ENCODE measurements around the gene NUP205. TPM values are rescaled to one million over a fixed set of nuclear protein-coding genes. Genes with fewer than 3 reads are reported as not detected.

NUP205 gene, protein sequence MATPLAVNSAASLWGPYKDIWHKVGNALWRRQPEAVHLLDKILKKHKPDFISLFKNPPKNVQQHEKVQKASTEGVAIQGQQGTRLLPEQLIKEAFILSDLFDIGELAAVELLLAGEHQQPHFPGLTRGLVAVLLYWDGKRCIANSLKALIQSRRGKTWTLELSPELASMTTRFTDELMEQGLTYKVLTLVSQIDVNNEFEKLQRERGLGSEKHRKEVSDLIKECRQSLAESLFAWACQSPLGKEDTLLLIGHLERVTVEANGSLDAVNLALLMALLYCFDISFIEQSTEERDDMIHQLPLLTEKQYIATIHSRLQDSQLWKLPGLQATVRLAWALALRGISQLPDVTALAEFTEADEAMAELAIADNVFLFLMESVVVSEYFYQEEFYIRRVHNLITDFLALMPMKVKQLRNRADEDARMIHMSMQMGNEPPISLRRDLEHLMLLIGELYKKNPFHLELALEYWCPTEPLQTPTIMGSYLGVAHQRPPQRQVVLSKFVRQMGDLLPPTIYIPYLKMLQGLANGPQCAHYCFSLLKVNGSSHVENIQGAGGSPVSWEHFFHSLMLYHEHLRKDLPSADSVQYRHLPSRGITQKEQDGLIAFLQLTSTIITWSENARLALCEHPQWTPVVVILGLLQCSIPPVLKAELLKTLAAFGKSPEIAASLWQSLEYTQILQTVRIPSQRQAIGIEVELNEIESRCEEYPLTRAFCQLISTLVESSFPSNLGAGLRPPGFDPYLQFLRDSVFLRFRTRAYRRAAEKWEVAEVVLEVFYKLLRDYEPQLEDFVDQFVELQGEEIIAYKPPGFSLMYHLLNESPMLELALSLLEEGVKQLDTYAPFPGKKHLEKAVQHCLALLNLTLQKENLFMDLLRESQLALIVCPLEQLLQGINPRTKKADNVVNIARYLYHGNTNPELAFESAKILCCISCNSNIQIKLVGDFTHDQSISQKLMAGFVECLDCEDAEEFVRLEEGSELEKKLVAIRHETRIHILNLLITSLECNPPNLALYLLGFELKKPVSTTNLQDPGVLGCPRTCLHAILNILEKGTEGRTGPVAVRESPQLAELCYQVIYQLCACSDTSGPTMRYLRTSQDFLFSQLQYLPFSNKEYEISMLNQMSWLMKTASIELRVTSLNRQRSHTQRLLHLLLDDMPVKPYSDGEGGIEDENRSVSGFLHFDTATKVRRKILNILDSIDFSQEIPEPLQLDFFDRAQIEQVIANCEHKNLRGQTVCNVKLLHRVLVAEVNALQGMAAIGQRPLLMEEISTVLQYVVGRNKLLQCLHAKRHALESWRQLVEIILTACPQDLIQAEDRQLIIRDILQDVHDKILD (N-terminal part only)
- total RNA-seq: 38.8 and 61.8 TPM in 2 replicates

DNA sequence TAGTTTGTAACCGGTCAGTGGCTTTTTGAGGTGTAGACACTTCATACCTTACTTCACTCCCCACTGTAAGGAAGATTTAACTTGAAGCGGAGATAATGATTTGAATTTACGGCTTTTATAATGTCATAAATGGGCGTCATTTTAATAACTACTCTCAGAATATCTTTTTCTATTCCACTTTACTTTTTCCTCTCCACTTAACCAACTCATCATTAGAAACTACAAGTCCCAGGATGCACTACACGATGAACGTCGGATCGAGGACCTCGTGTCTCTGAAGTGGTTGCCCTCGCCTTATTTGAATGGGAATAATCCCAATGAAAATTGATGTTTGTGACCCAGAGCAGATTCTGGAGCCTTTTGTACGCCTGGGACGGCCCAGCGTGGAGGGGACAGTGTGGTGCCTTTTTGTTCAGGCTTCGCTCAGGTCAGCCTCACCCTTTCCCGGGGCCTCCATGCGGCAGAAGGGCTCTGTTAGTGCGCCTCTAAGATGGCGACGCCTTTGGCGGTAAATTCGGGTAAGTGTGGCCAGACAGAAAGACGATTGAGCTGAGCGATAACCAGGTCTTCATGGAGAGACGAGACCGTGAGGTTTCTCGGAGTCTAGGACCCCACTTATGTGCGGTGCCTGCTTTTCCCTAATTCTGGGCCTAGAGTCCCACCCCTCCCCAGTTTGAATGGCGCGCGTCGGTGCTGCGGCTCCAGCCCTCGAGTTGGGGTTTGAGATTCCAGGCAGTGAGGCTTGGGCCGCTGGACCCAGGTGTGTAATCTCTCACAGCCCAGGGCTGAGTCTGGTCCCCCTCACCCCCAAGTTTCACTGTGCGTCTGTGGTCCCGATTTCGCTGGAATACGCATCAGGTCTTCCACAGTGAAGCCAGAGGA, at the start of gene NUP205:
NUP205 (plus strand) TSS at position 463 of the 882 bp plus-strand sequence; CDS start at position 491, 28 bp downstream.
- DNase-seq (ENCODE audit: low read depth): peak; percentile 83

DNA sequence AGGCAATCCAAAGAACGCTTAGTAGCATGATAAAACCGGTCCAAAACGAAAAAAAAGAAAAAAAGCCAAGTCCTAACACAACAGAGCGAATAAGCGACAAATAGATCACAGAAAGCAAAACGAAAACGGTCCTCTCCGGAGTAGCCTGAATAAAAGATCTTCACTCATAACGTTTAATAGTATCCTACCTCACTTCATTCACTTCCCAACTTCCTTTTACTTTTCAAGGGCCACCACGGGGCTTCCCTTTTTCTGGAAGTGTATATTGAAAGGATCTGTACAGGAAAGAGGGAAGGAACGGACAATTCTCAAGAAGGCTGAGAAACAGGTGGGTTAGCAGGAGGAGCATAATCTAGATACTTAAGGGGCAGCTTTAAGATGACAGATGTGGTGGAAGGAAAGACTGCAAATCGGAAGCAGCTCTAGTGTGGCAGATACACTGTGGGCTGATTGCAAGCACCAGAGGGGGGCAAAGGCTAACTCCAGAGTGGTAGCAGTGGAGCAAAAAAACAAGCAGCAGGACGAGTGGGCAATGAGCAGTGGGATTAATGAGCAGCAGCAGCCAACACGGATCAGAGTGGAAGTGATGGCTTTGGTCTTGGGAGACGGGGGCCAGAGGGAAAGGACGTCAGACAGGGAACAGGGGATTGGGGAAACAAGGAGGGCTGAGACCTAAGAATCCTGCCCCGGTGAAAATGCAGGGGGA, 48.7 kb upstream of the NUP205 start:
- DNase-seq (ENCODE audit: low read depth): peak; percentile 40

DNA sequence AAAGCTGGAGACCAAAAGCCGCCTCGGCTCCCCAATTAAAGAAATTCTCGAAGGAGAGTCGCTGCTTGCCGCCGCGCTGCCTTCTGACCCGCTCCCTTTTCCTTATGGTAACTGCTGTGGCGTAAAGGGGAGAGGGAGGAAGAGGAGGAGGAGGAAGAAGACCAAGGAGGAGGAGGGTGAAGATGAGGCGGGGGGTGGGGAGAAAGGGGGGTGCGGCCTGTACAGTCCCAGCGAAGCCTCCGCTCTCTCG, 48.2 kb upstream of the NUP205 start:
- no peak for DNase-seq (ENCODE audit: low read depth)

DNA sequence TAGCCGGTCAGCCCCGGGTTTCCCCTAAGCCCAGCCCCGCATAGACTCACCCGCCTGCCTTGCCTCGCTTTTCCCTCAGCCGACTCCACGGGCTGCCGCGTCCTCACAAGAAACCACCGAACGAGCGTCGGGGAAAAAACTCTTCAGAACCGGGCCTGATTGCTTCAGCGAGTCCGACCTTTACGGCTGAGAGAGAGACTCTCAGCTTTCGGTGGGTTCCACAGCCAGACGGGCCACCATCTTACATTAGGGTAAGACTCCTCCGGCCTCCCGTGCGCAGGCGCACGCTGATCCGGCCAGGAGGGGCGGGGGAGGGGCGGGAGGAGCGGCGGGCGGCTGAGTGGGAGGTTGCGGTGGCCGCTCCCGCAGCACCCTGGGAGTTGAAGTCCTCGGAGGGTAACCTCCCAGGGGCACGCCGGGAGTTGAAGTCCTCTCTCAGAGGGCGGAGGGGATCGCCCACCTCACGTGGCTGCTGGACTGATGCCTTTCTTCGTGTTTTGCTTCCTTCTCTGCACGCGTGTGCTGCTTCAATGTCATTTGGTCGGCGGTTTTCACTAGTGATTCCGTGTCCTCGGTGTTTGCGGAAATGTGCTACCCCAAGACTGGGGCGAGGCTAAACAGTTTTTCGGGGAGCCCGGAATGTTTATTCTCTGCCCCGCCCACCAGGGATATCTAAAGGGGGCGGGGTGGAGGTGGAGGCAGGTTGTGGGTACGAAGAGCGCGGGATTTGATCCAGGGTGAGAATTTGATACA, 47.7 kb upstream of the NUP205 start, which contains the start of gene CNOT4:
CNOT4 (minus strand) TSS at position 264 of the 753 bp plus-strand sequence. CDS start 71,771 bp downstream, outside the sequence.
- DNase-seq (ENCODE audit: low read depth): peak; percentile 88

DNA sequence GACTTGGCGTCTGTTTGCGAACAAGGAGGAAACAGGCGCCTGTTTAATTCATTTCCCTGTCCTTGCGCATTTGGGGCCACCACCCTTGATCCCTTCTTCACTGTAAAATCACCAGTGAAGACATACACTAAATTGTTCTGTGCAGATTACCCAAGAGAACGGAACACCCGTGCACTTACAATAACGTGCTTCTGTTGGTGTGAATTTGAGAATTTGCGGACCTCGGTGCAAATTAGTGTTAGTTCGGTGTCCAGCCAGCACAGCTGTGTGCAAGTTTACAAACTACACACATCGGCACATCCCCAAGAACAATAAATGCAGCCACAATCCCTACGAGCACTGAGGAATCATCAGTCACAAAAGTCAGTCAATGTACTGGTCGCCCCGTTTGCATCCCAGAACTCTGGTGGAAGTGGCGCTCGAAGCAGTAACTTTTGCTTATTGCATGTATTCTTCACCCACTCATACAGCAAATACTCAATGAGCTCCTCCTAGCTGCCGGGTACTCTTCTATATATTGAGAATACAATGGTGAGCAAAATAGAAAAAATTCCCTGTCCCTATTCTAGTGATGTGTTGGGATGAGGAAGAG, 47.0 kb upstream of the NUP205 start:
- peak; percentile 22 for DNase-seq (ENCODE audit: low read depth)

DNA sequence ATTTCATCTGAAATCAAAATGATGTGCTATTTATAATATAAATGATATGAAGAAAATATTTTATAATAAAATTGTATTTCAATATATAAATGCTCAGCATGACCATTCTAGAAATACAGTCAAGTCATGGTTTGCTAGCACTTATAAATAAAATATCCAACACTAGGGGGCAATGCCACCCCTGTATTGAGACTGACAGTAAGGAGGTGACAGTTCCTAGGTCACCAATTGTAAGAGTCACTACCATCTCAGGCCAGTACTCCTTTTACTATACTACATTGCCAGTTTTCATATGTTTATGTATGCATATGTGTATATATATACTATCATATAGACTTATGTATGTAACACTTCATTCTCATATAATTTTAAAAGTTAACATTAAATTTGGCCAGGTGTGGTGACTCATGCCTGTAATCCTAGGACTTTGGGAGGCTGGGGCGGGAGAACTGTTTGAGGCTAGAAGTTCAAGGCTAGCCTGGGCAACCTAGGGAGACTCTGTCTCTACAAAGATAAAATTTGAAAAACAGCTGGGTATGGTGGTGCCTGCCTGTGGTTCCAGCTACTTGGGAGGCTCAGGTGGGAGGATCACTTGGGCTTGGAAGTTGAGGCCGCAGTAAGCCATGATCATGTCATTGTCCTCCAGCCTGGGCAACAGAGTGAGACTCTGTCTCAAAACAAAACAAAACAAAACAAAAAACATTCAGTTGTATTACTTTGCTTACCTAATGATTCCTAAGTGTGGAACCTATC, 45.4 kb upstream of the NUP205 start:
- peak; percentile 75 for DNase-seq (ENCODE audit: low read depth)

DNA sequence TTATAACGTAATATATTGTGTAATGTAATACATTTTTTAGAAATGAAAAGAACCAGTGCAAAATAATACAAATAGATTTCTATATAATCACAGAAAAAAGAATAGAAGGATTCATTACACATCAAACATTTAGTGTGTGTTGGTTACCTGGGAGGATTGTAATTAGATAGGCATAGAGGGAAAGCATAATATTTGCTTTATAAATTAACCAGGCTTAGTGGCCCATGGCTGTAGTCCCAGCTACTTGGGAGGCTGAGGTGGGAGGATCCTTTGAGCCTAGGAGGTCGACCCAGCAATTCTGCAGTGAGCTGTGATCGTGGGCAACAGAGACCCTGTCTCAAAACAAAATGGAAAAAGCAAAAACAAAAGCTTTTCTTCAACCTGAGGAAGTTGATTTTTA, 42.9 kb upstream of the NUP205 start:
- DNase-seq (ENCODE audit: low read depth): no peak

DNA sequence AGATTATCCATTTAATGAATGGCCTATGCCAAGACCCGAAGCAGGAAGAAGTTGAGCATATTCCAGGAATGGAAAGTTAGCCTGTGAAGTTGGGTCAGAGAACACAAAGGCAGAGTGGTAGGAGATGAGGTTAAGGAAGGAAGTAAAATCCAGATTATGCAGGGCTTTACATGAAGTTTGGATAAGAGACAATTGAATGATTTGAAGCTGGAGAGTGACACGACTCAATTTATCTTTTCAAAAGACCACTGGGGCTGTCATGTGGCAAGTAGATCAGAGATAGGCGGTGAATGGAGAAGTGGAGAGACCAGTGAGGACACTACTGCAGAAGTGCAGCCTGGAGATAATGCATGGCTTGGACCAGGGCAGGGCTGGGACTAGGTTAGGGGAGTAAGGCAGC, 40.7 kb upstream of the NUP205 start:
- no peak for DNase-seq (ENCODE audit: low read depth)

DNA sequence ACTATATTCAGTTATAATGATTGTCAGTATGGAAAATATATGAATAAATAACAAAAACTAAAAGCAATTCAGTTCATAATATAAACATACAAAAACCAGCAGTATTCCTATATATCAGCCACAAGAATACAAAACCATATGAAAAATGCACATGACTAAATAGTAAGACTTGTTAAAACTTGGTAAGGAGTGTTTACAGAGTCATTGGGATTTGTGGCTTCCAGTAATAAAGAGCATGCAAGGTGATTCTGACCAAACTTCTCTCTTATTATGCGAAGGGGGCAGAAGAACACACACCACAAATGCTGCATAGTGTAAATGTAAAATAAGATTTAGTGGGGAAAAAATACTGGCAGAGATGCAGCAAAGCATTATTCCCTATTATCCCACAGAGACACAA, 39.0 kb upstream of the NUP205 start:
- no peak for DNase-seq (ENCODE audit: low read depth)

DNA sequence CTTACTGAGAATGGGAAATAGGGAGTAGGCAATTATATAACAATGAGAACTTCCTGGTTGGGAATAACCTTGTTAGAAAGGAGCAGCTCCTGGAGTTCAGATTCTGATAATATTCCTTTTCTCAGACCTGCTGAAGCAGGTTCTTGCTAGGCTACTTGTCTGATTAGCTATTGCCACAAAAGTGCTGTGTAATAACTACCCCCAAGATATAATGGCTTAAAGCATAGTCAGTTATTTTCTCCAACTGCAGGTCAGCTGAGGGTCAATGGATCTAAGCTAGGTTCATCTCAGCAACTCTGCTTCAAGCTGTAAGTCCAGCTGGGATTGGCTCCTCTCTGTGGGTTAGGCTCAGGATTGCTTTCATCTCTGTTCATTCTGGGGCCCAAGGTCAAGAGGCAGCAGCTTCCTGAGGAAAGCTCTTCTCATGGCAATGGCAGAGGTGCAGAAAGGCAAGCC, 38.5 kb upstream of the NUP205 start:
- peak; percentile 17 for DNase-seq (ENCODE audit: low read depth)

DNA sequence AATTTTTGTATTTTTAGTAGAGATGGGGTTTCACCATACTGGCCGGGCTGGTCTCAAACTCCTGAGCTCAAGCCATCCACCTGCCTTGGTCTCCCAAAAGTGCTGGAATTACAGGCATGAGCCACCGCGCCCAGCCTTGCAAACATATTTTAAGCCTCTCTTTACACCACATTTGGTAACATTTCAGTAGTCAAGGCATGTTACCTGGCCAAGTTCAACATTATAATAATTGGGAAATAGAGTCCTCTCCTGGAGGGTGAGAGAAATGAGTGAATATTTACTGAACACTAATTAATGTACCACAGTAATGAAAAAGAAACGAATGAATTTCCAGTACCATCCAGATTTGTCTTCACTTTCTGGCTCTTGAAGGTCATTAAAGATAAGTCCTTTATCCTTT, 37.8 kb upstream of the NUP205 start:
- no peak for DNase-seq (ENCODE audit: low read depth)

DNA sequence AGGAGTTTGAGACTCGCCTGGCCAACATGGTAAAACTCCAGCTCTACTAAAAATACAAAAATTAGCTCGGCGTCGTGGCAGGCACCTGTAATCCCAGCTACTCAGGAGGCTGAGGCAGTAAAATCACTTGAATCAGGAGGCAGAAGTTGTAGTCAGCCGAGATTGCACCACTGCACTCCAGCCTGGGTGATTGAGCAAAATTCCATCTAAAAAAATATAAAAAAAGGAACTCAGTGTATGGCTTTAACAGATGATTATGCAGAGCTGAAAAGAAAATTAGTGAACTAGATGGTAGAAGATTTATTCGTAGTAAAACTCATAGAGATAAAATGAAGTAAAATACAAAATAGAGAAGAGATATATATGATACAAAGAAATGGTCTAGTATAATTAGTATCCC, 35.2 kb upstream of the NUP205 start:
- no peak for DNase-seq (ENCODE audit: low read depth)

DNA sequence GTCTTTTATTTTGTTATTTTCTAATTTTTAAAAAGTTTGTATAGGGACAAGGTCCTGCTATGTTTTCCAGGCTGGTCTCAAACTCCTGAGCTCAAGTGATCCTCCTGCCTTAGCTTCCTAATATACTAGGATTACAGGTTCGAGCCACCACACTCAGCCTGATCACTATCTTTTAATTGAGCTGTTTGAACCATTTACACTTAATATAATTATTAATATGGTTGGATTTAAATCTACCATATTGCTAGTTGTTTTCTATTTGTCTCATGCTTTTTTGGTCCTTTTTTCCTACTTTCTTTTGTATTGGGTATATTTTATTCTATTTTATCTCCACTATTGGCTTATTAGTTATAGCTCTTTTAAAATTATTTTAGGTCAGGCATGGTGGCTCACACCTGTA, 34.6 kb upstream of the NUP205 start:
- no peak for DNase-seq (ENCODE audit: low read depth)

DNA sequence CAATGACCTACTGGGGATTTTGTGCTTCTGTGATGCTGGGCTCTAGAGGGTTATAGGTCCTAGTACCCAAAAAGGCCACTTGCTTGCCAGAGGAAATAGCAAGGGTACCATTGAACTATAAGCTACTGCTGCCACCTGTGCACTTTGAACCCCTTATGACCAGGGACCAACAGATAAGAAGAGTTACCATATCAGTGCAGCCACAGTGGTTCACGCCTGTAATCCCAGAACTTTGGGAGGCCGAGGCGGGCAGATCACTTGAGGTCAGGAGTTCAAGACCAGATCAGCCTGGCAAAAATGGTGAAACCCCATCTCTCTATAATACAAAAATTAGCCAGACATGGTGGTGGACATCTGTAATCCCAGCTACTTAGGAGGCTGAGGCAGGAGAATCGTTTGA, 32.3 kb upstream of the NUP205 start:
- DNase-seq (ENCODE audit: low read depth): no peak

DNA sequence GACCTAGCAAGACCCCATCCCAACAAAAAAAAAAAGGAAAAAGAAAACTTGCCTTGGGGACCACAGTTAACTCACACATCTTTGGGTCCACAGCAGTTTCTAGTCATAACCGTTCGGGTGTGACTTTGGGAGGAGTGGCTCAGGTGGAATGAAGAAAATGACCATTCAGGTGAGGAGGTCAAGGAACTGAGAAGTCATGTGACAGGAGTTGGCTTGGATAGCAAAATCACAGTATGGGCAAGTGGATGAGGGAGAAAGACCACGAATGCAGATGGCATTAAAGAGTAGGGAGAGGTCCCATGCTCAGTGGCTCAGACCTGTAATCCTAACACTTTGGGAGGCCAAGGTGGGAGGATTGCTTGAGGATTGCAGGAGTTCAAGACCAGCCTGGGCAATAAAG, 30.7 kb upstream of the NUP205 start:
- DNase-seq (ENCODE audit: low read depth): no peak

DNA sequence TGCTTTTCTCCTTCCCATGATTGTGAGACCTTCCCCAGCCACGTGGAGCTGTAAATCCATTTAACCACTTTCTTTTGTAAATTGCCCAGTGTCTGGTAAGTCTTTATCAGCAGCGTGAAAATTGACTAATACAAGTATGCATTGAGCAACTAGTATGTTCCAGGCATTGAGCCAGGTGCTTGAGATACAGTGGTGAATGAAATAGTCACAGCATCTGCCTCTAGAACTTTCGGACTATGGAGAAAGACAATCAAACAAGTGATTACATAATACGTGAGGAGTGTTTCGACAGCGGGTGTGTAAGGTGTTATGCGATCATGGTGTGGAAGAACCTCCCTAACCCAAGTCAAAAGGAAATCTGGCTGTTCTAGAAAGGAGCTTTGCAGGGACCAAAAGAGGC, 21.6 kb upstream of the NUP205 start:
- DNase-seq (ENCODE audit: low read depth): no peak

DNA sequence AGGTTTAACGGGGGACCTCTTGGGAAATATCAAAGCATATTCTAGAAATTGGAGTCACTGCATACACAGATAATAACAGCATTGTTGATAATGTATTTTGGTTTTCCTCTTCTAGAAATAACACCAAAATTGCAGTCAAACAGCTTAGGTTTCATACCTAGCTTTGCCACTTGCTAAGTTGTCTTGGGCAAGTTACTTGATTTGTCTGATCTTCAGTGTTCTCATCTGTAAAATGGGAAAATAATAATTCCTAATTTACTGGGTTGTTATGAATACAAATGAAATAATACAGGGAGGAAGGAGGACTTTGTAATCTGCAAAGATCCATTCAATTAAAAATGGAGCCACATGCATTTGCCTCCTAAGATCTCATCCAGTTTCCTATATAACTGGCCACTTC, 20.3 kb upstream of the NUP205 start:
- DNase-seq (ENCODE audit: low read depth): no peak

DNA sequence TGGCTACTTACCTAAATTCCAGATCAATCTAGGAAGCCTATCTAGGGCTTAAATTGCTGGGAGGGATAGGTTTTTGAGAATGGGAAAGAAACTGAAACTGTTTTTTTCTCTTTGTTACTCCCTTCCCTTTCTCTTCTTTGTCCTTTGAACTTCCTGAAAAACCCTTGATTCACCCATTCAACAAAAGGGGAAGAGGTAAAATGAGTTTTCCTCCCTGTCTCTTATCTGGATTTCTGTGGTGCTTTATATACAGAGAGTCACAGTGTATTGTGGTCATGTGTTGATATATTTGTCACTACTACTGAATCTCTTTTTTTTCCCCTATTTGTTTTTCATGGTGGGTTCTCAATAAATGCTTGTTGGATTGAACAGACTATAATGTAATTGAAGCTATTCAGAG, 19.8 kb upstream of the NUP205 start:
- no peak for DNase-seq (ENCODE audit: low read depth)

DNA sequence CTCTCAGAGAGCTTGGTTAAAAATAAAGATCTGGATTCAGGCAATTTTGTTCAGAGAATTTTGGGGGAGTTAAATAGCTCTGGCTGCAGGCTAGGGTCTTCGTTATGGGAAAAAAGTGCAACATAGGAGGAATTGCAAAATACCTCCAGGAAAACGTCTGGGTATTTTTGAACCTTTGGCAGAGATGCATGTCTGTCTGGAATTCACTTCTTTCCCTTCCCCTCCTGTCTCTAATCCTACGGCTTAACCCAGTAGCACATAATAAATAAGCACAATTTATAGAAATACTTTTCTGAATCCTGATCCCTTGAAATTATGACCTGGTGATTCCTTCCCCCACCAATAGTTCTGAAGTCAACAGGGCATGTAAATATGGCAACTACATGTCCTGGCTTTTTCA, 19.3 kb upstream of the NUP205 start:
- no peak for DNase-seq (ENCODE audit: low read depth)

Data from renal cortical epithelial cell (primary cell).